ENCODE measurements around the gene AMPD3.

AMPD3 gene

GRCh38 chr11:10439924-10440323 is 15.1 kb upstream of the AMPD3 start:
- no peak for TF ChIP-seq CTCF (IDR thresholded peaks at IDR 0.05; ENCODE audit: low read depth, low read length)
- no peaks in the 10 kb centered on the region for H3K9me3 ChIP-seq (ENCODE audit: severe bottlenecking)

GRCh38 chr11:10440401-10440800 is 14.7 kb upstream of the AMPD3 start:
- TF ChIP-seq CTCF (IDR thresholded peaks at IDR 0.05; ENCODE audit: low read depth, low read length), result no peak
- peak overlapping the region; percentile 4; the same call in 1 of the 2 replicates for H3K27ac ChIP-seq
- H3K36me3 ChIP-seq, result no peaks in the 10 kb centered on the region
- DNase-seq, result no peak
- H3K9me3 ChIP-seq (ENCODE audit: severe bottlenecking), result no peaks in the 10 kb centered on the region
- H3K27me3 ChIP-seq (ENCODE audit: insufficient read depth, low read depth, severe bottlenecking), result no peaks in the 10 kb centered on the region
- H3K4me3 ChIP-seq (ENCODE audit: low read depth, low read length), result no peak overlapping the region

More at GRCh38 chr11:10439924-10440323, 15.1 kb upstream of the AMPD3 start:
- Histone ChIP-seq H3K27ac (peak overlapping the region; percentile 4; the same call in 1 of the 2 replicates), H3K36me3 (no peaks in the 10 kb centered on the region), H3K4me3 (ENCODE audit: low read depth, low read length) (no peak overlapping the region), H3K27me3 (ENCODE audit: insufficient read depth, low read depth, severe bottlenecking) (no peaks in the 10 kb centered on the region)
- no peak for DNase-seq

GRCh38 chr11:10441091-10441490 is 14.0 kb upstream of the AMPD3 start:
- no peak for DNase-seq
- Histone ChIP-seq H3K27me3 (ENCODE audit: insufficient read depth, low read depth, severe bottlenecking) (no peaks in the 10 kb centered on the region), H3K27ac (no peak overlapping the region), H3K9me3 (ENCODE audit: severe bottlenecking) (no peaks in the 10 kb centered on the region), H3K4me3 (ENCODE audit: low read depth, low read length) (no peak overlapping the region), H3K36me3 (no peaks in the 10 kb centered on the region)
- TF ChIP-seq CTCF (IDR thresholded peaks at IDR 0.05; ENCODE audit: low read depth, low read length), result no peak

- DNase-seq, result no peak
- no peak overlapping the region for H3K4me3 ChIP-seq (ENCODE audit: low read depth, low read length)
- H3K36me3 ChIP-seq, result no peaks in the 10 kb centered on the region
- no peak for TF ChIP-seq CTCF (IDR thresholded peaks at IDR 0.05; ENCODE audit: low read depth, low read length)
- no peaks in the 10 kb centered on the region for H3K27me3 ChIP-seq (ENCODE audit: insufficient read depth, low read depth, severe bottlenecking)
- no peak overlapping the region for H3K27ac ChIP-seq
- no peaks in the 10 kb centered on the region for H3K9me3 ChIP-seq (ENCODE audit: severe bottlenecking)
These were observed 13.2 kb upstream of the AMPD3 start for GRCh38 chr11:10441652-10442503.

GRCh38 chr11:10443152-10443551 is 11.9 kb upstream of the AMPD3 start:
- no peaks in the 10 kb centered on the region for H3K9me3 ChIP-seq (ENCODE audit: severe bottlenecking)
- no peak for DNase-seq
- H3K27me3 ChIP-seq (ENCODE audit: insufficient read depth, low read depth, severe bottlenecking), result no peaks in the 10 kb centered on the region
- H3K36me3 ChIP-seq, result no peaks in the 10 kb centered on the region
- no peak overlapping the region for H3K27ac ChIP-seq
- TF ChIP-seq CTCF (IDR thresholded peaks at IDR 0.05; ENCODE audit: low read depth, low read length), result no peak
- no peak overlapping the region for H3K4me3 ChIP-seq (ENCODE audit: low read depth, low read length)

Data from WERI-Rb-1 (cell line).